GM19468 (cell line): ENCODE results near the gene LTBP4.
A peak's percentile ranks its signal among the peaks of the same experiment; 100 is the strongest.

ENCODE experiments used
- ATAC-seq: cut with Tn5 transposase; IDR thresholded peaks from one replicate; pipeline ENCODE4 v1.9.1; 2021; ENCODE audit warnings: mild to moderate bottlenecking, moderate library complexity, moderate number of reproducible peaks; ENCODE audit not compliant: unreplicated experiment; ENCODE audit errors: extremely low read depth

The LTBP4 gene

GRCh38 chr19:40659116-40659515 lies 57.9 kb downstream of the LTBP4 start:
- ATAC-seq, result no peak

GRCh38 chr19:40659566-40659965 lies 58.4 kb downstream of the LTBP4 start:
- ATAC-seq, result no peak

- no peak for ATAC-seq
Observed at GRCh38 chr19:40661616-40662015, 60.4 kb downstream of the LTBP4 start.

- ATAC-seq, result peak; percentile 76
Observed at GRCh38 chr19:40662925-40663694, 61.9 kb downstream of the LTBP4 start.

GRCh38 chr19:40663695-40664692 lies 62.8 kb downstream of the LTBP4 start:
- ATAC-seq, result no peak

- no peak for ATAC-seq
Observed at GRCh38 chr19:40666803-40667438, 65.8 kb downstream of the LTBP4 start.

- no peak for ATAC-seq
Observed at GRCh38 chr19:40667602-40668001, 66.4 kb downstream of the LTBP4 start.

- no peak for ATAC-seq
Observed at GRCh38 chr19:40668991-40669614, 67.9 kb downstream of the LTBP4 start.

- ATAC-seq, result no peak
Observed at GRCh38 chr19:40671404-40671803, 70.2 kb downstream of the LTBP4 start.

GRCh38 chr19:40672038-40672437 lies 70.9 kb downstream of the LTBP4 start:
- ATAC-seq, result no peak

- ATAC-seq, result no peak
Observed at GRCh38 chr19:40672573-40673299, 71.6 kb downstream of the LTBP4 start.

GRCh38 chr19:40673397-40673796 lies 72.2 kb downstream of the LTBP4 start:
- no peak for ATAC-seq

- ATAC-seq, result no peak
Observed at GRCh38 chr19:40674291-40674690, 73.1 kb downstream of the LTBP4 start.

- no peak for ATAC-seq
Observed at GRCh38 chr19:40677156-40677555, 76.0 kb downstream of the LTBP4 start.
